GM12801 (cell line): Measurements from ENCODE around the gene KIAA1549.

Experiments used
- CTCF ChIP-seq: IDR thresholded peaks from one replicate; pipeline ENCODE4 v1.5.1; 2011; ENCODE audit warnings: control low read depth; ENCODE audit not compliant: insufficient read length; ENCODE audit errors: extremely low read depth

Gene KIAA1549

DNA sequence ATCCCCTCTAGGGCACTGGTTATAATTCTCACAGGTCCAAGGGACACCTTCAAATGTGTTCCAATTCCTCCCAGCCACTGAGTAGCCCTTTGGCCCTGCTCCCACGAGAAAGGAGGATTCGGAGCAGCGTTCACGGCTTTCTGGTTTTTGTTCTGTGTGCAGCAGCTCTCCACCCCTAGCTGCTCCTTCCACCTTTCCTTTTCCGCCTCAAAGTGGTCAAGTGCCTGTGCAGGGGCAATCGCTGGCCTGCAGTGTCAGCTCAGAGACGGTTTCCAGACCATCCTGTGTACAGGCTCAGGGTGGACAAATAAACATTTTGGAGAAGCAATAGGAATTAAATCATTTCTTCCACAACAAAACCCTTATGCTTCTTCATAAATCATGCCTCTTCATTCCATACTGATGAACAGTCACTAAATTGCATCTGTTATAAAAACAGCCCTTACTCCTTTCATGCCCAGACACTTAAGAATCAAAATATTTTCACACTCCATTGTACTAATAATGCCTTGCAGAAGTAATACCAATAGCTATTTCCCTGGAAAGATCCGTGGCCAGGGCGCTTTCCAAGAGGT, 1.1 kb downstream of the KIAA1549 start:
- TF ChIP-seq CTCF, result no peak

DNA sequence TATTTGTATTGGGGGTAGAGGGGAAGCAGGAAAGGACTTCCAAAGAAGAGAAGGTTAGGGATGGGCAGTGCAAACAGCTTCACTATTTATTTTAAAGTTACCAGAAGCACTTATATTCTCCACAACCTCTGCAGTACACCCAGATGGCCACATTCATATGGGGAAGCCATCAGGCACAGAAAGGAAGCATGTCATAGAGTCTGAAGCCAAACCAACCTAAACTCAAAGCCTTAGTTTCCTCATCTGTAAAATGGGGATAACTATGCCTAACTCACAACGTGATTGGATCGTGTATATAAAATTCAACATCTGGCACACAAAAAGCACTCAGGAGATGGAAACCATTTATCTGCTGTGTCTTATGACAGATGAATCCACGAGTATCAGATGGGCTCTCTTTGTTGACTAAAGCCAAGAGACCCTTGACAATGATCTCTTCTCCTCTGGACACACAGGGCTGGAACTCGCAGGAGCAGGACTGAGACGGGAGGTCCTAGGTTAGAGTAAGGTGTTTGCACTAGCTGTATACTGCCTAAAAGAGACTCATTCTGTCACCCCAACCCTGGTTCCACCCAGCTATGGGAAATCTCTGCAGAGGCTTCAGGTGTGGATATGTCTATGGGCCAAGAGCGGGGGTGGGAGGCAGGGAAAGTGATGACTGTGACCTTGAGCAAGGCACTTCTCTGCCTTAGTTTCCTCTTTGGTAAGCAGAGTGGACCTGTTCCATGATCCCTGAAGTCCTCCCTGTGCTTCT, 1.8 kb downstream of the KIAA1549 start:
- no peak for TF ChIP-seq CTCF

DNA sequence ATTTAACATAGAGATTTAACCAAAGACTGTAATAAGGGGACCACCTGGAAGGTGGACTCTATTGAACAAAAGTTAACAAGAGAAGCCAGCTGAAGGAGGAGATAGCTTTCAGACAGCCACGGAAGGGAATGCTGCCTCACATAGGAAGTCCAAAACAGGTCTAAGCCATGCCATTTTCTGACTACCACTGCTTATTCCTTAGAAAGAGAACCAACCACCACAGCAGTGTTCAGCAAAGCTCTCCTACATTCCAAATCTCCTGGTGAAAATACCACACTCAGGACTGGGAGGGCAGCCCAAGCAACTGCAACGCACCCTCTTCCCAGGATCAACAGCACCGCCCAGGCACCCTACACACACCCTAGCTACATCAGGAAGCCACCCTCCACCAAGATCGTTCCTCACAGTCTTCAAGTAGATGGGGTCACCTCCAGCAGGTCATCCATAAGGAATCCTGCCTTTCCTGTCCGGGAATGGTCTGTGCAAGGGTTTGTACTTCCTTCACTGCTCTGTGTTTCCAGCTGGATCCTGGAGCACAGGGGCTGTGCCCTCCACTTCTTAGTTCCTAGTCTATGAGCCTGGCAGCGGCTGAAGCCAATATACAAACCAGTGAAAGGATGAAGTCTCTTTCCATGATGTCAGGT, 2.5 kb downstream of the KIAA1549 start:
- TF ChIP-seq CTCF, result no peak

DNA sequence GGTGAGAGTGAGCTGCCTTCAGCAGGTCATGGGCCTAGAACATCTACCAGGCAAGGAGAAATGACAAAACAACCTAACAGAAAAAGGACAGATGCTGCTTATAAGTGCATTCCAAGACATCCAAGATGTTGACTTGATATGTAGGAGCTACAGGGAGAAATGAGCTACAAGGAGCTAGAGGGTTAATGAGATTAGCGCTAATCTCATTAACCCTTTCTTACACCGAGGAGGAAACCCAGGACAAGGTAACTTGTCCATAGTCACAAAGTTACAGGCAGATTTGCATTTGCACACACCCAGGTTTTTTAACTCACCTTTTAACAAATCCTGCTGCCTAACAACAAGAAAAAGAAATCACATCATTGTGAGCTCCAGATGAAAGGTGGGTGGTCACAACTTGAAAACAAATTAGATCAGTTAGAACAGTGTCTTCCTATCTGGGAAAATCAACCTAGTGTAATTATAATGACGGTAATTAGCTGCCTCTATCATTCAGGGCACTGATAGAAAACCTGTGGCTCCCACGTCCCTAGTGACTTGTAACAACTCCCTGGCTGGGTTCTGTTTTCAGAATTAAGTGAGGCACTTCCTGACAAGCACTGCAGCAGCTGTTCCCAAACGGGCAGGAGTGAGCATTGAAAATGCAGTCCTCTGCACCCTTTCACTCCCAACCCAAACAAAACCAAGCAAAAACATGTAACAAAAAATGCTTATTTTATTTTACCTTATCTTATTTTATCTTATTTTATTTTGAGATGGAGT, 5.7 kb downstream of the KIAA1549 start:
- TF ChIP-seq CTCF, result no peak

GRCh38 chr7:138974675-138975292, 6.4 kb downstream of the KIAA1549 start:
- TF ChIP-seq CTCF, result no peak

- no peak for TF ChIP-seq CTCF
Measured at GRCh38 chr7:138974103-138974502, 7.1 kb downstream of the KIAA1549 start.

GRCh38 chr7:138970952-138971351, 10.2 kb downstream of the KIAA1549 start:
- TF ChIP-seq CTCF, result no peak
